Measurements from ENCODE around the gene BANF2. TPM values are rescaled to one million over a fixed set of nuclear protein-coding genes. Genes with fewer than 3 reads are reported as not detected.

BANF2 gene
- total and polyA plus RNA-seq, 2 of the 13 experiments (the other 11 are each of a cell fraction or from before 2014, with no cell fraction given) = 0.35 TPM; not detected in 1

GRCh38 chr20:17715075-17715474, 15.3 kb downstream of the BANF2 start (continued):
- TF ChIP-seq ZNF883 (CRISPR knock-in tag; IDR thresholded peaks at IDR 0.05; ENCODE audit: not compliant biosample characterization) (peak; percentile 64), ZNF33B (CRISPR knock-in tag; IDR thresholded peaks at IDR 0.05) (peak; percentile 82; the same call in 1 of the 2 replicates), ZNF569 (CRISPR knock-in tag; IDR thresholded peaks at IDR 0.05; ENCODE audit: borderline replicate concordance) (no peak), ZBTB49 (CRISPR knock-in tag; IDR thresholded peaks at IDR 0.05; ENCODE audit: borderline replicate concordance) (no peak), MED1 (CRISPR knock-in tag; IDR thresholded peaks at IDR 0.05) (0 out of 2 replicates have a peak, but pooled peaks have one; percentile 7), NR1H2 (CRISPR knock-in tag; IDR thresholded peaks at IDR 0.05; ENCODE audit: borderline replicate concordance, low read depth) (no peak), ZNF547 (CRISPR knock-in tag; IDR thresholded peaks at IDR 0.05) (0 out of 2 replicates have a peak, but pooled peaks have one; percentile 66), BCL3 (CRISPR knock-in tag; IDR thresholded peaks at IDR 0.05) (peak; percentile 67; the same call in 1 of the 2 replicates), RERE (CRISPR knock-in tag; IDR thresholded peaks at IDR 0.05; ENCODE audit: low read depth) (no peak), ZNF44 (CRISPR knock-in tag; IDR thresholded peaks at IDR 0.05) (0 out of 2 replicates have a peak, but pooled peaks have one; percentile 36), PHB2 (IDR thresholded peaks at IDR 0.05; ENCODE audit: partially characterized antibody) (no peak)

Data from HepG2 (cell line).